Stimulated activated CD8-positive, alpha-beta memory T cell treated with anti-CD3 and anti-CD28 coated beads, Interleukin-2, amount 100 ng/mL, for 48 hours (primary cell): ENCODE results near the gene KRTAP12-1.

ENCODE experiments used
- DNase-seq, 2 donors: peaks; one replicate each; pipeline ENCODE4 v3.0.0-alpha.2; 2020; ENCODE audit warnings: low read depth in 2 of 2

KRTAP12-1 gene

DNA sequence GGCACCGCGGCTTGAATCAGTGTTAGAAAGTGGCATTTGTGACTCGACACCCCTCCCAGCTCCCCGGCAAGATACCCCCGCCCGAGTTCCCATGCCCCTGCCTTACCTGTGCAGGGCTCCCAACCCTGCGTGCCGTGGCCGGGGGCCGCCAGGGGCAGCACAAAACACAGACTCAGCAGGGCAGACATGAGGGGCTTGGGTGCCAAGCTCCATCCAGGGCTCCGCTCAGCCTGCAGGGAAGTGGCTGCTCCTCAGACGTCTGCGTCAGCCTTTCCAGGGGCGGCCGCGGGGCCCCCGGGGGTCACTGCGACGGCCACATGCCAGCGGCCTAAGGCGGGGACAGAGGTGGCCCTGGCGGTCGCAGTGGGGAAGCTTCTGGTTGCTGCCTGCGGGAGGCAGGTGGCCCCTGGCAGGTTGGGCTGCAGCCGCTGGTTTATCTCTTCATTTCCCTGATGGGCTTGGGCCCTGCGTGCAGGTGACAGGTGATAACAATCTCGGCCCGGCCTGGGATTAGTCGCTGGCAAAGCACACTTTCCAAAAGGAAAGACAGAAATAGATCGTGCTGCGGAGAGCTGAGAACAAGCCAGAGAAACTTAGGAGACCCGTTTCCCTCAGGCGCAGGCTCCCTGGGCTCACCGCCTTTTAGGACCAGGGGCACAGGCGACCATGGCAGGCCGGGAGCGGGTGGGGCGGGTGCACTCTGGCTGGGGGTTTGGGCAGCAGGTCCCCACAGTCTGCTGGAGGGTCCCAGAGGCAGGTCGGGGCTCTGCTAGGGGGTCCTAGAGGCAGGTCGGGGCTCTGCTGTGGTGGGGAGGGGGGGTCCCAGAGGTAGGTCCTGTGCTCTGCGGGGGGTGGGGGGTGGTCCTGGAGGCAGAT is 29.6 kb upstream of the KRTAP12-1 start, which contains the start of gene TSPEAR:
Gene TSPEAR, minus strand, starts transcription at position 246 of the 876 bp plus-strand sequence. Its CDS starts 58 bp downstream, at position 188.
- no peak for DNase-seq

- DNase-seq: no peak
These were observed 28.9 kb upstream of the KRTAP12-1 start for GRCh38 chr21:44710756-44711326.

DNA sequence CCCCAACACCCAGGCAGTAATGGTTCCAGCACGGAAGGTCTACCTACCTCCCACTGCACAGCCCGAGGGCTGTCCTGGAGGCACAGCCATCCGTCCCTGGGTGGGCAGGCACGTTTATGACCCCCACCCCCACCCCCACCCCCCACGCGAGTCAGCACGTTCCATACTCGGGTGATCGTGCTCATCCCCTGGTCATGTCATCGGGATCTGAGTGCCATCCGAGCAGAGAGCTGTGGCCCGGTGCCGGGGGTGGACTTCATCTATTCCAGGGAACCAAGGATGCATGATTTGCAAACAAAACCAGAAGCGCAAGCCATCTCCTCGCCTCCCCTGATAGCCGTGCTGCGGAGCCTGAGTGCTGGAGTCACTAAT is 28.3 kb upstream of the KRTAP12-1 start:
- no peak for DNase-seq

- DNase-seq: no peak
These were observed 27.7 kb upstream of the KRTAP12-1 start for GRCh38 chr21:44709426-44710293.

GRCh38 chr21:44708866-44709425 is 27.0 kb upstream of the KRTAP12-1 start:
- DNase-seq: no peak

DNA sequence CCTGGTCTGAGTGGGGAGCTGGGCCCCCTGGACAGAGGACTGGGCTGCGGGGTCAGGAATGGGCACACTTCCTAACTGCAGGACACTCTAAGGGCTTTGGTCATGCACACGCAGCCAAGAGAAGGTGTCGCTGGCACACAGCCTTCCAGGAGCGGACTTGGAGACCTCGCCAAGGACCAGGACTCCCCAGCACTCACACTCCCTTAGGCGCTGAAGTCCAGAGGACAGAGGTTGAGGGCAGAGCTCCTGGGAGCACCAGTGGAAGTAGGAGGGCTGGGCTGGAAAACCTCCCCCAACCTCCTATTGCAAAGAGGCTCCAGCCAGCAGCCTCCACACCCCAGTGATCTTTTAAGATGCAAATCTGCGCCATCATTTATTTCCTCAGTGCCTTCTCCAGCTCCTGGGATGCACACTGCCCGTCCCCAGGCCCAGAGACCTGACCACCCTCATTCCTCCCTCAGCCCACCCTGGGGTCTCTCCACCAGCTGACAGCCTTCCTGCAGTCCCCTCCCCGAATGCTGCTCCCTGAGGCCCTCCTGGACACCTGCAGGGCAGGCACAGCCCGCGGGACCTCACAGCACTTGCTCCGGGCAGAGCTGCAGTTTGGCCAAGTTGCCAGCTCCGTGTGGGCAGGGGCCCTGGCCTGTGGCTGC is 26.4 kb upstream of the KRTAP12-1 start:
- DNase-seq: no peak

GRCh38 chr21:44706706-44707581 is 25.0 kb upstream of the KRTAP12-1 start:
- DNase-seq: no peak

GRCh38 chr21:44706026-44706705 is 24.2 kb upstream of the KRTAP12-1 start:
- DNase-seq: no peak

GRCh38 chr21:44704636-44705001 is 22.7 kb upstream of the KRTAP12-1 start:
- DNase-seq: no peak

DNA sequence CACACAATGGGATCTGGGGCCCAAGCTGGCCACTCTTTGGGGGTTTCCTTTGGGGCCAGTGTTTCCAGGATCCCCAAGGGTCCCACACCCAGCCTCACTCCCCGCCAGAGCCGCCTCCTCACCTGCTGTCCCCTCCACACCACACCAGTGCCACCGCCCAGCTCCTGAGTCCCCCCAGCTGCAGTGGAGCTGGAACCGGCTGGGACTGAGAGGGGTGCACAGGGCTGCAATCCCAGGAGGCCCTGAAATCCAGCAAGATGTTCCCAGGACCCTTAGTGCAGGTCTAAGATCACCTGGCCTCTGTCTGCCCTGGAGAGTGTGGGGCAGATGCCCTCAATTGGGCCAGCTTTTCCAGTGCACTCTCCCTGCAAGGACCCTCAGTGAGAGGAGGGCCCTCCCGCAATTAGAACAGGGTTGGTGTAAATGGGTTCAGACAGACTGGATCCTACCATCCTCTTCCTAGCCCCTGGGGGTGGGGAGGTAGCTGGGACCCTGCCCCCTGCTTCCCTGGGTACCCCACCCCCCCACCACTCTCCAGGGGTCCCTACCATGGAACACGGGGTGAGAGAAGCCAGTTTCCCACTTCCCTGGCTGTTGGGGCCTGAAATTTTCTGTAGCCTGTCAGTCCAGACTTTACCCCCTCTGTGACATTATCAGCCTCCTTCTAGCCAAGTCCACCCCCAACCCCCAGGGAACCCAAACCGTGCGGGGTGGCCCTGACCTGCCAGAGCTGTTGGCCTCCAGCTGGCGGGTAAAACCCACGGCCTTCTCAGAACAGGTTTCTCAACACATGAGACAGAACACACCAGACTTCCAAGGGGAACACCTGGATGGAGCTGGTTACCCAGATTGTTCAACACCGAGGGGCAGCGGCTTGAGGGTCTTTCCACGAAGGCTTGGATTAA is 22.0 kb upstream of the KRTAP12-1 start:
- no peak for DNase-seq

GRCh38 chr21:44702973-44703730 is 21.2 kb upstream of the KRTAP12-1 start:
- DNase-seq: no peak

DNA sequence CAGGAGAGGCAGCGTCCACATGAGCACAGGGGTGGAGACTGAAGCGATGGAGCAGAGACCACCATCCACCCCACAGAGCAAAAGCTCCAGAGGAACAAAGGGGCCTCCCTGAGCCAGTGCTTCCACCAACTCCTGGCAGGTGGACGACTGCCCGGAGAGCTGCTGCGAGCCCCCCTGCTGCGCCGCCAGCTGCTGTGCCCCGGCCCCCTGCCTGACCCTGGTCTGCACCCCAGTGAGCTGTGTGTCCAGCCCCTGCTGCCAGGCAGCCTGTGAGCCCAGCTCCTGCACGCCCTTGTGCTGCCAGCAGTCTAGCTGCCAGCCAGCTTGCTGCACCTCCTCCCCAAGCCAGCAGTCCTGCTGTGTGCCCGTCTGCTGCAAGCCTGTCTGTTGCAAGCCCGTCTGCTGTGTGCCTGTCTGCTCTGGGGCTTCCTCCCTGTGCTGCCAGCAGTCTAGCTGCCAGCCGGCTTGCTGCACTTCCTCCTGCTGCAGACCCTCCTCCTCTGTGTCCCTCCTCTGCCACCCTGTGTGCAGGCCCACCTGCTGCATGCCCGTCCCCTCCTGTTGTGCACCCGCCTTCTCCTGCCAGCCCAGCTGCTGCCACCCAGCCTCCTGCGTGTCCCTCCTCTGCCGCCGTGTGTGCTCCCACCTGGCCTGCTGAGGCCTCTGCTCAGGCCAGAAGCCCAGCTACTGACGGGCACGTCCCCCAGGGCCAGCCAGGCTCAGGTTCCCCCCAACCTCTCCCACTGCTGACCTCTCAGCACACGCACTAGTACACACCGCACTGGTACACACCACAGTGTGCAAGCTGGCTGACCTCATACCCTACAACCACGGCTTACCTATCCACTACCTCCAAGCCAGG is 20.4 kb upstream of the KRTAP12-1 start:
- no peak for DNase-seq

DNA sequence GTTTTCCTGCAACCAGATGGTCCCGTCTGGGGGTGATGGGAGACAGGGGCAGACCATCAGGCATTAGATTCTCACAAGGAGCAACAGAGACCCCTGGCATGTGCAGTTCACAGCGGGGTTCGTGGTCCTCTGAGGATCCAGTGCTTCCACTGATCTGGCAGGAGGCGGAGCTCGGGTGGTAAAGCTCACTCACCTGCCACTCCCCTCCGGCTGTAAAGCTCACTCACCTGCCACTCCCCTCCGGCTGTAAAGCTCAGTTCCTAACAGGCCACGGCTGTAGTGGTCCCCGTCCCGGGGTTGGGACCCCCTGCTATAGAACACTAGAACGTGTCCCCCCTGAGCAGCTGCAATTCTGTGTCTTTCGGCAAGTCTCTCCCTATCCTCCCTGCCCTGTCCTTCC is 19.6 kb upstream of the KRTAP12-1 start:
- no peak for DNase-seq

DNA sequence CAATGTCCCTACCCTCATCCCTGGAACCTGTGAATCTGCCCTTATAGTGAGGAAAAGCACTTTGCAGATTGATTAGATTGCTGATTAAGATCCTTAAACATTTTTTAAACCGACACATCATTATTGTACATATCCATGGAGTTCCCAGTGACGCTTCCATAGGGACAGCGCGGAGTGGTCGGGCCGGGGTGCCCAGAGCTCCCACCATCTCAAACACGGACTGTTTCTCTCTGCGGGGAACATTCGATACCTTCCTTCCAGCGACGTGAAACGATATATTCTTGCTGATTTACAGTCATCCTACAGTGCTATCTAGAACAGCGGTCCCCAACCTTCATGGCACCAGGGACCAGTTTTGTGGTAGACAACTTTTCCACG is 19.0 kb upstream of the KRTAP12-1 start:
- no peak for DNase-seq

DNA sequence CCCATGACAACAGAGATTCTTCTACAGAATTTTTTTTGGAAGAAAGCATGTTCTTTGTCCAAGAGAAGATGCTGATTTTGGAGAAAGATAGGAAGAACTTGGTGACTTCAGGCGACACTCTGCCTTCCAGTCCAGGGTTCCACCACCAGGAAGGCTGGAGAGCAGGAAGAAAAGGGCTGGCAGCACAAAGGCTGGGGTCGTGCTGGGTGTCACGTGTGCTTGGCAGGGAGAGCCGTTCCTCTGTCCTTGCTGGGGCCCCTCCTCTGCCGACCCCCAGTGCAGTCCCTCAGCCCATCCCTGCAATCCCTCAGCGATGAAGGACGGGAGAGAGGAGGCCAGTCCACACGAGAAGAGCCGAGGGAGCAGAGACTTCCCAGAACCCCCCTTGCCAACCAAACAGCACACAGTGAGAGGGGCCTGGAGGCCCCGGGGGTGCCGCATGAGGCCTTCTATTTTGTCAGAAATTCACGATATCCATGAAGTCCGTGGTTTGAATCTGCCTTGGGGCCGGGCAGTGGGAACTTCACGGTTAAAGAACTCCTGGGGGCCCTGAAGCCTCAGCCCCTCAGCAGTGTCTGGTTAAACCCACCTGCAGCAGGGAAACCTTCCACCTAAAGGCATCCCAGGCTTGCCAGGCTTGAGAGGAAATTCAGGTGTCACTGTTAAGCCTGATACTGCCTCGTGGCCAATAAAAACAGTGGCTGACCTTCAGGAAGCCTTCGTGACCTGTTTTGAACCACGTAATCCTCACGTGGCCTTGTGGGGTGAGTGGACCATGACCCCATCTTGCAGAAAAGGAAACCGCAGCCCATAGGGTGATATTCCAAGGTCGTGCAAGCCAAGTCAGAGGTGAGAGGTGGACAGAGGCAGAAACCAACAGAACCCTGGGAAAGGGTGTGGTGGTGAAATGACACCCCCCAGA is 18.4 kb upstream of the KRTAP12-1 start:
- no peak for DNase-seq

DNA sequence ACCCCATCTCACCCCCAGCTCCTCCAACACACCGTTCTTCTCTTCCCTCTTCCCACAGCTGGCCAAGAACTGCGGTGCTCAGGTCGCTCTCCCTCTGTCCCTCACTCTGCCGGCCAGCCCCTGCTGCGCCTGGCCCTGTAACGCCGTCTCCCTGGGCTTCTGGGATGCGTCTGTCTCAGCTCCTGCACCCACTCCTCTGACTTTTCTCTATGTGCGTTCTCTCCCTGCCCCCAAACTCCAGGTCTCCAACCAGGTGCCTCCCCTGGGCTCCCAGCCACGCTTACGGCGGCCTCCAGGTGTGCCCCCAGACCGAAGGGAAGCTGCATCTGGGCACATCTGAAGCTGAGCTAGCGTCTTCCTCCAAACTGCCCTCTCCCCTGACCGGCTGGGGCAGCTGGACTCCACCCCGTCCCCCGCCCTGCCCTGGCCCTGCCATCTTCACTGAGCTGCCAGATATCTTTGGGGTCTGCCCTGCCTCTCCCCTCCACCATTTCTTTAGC is 17.6 kb upstream of the KRTAP12-1 start:
- DNase-seq: no peak
